Activated CD8-positive, alpha-beta memory T cell treated with anti-CD3 and anti-CD28 coated beads for 48 hours (primary cell): ENCODE data around the gene ALG1L2.
"Not testable (repeated sequence)": the region's sequence is repeated elsewhere in the genome, so short reads cannot be mapped to it uniquely, and the experiment has no call there.

Experiments
- DNase-seq, 3 experiments: peaks; one replicate each; pipeline ENCODE4 v3.0.0-alpha.2; 2020; ENCODE audit warnings: low read depth in 2 of 3, low spot score in 2 of 3

The ALG1L2 gene

DNA sequence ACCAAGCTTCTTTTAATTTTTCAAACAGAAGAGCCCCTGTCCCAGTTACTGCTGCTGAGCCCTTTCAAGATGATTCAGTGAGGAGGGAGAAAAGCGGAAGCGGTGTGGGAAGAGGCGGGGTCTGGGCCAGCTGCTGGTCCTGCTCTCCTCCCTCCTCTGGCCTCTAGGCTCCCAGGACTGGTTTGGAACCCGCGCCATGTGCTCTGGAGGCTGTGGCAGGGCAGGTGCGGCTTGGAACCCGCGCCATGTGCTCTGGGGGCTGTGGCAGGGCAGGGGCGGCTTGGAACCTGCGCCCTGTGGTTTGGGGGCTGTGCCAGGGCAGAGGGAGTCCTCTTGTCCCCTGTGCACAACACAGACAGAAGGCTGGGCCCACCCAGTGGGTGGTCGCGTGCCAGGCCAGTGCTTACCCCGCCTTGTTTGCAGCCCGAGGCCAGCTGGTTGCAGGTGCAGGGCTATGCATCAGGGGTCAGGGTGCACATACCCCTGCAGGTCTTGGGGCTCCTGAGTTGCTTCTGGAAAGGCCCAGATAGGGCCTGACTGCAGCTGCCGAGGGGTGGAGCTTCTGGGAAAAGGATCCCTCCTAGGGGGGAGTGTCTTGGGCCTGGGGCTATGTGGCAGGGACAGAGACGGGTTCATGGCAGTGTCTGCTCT lies 12.2 kb downstream of the ALG1L2 start:
- DNase-seq = no peak

- not testable (repeated sequence) for DNase-seq
Measured at GRCh38 chr3:130094491-130094941, 12.9 kb downstream of the ALG1L2 start.

GRCh38 chr3:130095858-130096257 lies 14.2 kb downstream of the ALG1L2 start:
- not testable (repeated sequence) for DNase-seq

DNA sequence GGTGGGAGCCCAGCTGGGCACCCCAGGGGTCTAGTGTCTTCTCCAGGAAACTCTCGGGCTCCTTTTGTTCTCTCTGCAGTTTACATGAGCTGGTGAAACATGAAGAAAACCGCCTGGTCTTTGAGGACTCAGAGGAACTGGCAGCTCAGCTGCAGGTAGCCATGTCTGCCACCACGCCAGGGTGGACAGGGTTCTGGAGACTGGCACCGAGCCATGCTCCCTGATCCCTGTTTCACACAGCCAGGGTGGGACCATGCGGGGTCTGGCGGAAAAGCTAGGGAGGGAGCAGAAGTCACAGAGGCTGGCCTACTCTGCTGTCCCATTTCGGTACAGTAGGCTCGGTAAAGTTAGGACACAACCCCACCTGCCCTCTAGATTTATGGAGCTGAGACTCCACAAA lies 15.5 kb downstream of the ALG1L2 start:
- not testable (repeated sequence) for DNase-seq

DNA sequence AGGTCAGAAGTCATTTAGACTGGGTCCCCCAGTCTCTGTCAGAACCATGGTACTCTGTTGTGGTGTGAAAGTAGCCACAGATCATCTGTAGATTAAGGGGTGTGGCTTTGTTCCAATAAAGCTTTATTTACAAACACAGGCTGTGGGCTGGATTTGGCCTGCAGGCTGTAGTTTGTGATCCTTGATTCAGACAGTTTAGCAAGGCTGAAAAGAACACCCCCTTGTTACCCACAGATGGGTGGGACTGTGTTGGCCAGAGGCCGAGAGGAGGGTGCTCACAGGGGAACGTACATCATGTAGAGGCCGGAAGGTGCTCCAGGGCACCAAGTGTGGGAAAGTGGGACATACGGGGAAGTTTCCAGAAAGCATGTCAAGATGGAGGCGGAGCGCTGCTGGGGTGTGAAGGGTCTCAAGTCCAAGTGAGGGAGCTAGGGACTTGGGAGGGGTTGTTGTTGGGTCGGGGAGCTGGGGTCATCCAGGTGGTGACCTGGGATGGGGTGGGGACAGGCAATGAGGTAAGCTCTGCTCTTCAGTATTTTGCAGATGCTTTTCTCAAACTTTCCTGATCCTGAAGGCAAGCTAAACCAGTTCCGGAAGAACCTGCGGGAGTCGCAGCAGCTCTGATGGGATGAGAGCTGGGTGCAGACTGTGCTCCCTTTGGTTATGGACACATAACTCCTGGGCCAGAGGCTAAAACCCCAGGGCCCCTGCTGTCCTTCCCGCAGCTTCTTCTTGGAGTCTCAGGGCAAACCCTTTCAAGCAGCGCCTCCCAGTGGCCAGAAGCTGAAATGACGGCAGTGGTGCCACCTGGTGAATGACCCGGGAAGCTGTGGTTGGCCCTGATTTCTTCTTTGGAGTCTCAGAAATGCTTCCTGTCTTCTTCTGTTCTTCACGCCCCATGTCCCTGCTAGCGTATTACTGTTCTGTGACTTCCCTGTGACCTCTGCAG lies 16.3 kb downstream of the ALG1L2 start:
- not testable (repeated sequence) for DNase-seq

DNA sequence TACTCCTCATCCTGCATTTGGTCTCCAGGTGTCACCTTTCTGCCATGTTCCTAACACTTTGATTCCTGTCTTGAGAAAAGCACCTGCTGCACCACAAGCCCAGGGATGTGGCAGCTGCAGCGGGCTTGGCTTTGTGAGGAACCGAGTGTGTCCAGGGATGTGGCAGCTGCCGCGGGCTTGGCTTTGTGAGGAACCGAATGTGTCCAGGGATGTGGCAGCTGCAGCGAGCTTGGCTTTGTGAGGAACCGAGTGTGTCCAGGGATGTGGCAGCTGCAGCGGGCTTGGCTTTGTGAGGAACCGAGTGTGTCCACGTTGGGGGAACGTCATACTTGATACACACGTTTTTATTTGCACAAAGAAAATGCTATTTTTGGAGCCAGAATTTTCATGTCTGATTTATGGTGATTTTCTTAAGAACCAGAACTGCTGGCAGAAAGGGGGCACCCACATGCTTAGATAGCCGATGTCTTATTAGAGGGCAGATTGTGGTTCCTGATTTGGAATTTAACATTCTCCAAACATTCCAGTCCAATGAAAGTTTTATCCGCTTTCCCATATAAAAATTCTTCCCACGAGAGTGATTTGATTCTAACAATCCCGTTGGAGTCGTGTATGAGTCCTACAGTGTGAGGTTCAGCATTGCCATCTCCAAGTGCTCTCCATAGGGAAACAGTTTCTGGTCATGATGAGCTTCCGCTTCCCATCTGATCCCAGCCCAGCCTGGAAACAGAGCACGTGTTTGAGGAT lies 17.2 kb downstream of the ALG1L2 start:
- not testable (repeated sequence) for DNase-seq

- DNase-seq = not testable (repeated sequence)
Measured at GRCh38 chr3:130102545-130102944, 20.9 kb downstream of the ALG1L2 start.

DNA sequence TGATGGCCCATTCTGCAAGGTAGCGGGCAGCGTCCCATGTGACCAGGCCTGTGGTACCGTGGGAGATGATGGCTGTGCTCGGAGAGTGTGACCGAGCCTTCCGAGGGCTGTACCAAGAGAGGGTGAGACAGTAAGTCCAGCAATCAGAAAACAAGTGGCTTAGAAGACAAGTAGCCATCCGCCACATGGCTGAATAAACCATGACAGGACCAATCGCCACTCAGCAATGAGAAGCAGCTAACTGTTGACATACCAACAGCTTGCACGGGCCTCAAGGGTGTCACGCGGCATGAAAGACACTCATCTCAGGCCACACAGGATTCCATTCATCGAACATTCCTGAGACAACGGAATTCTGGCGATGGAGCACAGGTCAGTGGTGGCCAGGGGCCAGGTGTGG lies 22.6 kb downstream of the ALG1L2 start:
- DNase-seq = not testable (repeated sequence)

DNA sequence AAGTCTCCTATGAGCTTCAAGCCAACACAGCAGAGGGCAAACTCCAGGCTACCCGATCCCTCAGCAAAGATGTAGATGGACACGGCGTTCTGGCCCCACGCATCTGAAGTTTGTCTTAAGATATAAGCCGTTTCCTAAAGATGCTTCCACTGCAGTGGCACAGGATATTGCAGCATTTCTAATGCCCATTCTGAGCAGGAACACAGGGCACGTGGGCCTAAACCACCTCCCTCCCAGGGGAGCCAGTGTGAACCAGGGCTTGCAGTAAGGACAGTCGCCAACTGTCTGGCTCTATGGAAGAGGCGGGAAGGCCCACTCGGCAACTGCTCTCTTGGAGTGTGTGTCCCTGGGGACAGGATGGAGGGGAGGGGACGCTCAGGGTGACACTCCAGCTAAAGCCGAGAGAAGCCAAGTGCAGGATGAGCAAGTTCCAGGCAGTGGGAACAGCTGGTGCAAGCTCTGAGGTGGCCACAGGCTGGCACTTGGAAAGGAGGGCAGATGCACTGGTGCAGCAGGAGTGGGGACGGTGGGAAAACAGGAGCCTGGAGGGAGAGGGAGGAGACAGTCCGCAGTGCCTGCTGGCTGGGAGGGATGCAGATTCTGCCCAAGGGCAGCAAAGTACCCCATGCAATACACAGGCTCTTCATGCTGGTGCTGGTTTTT lies 25.8 kb downstream of the ALG1L2 start:
- not testable (repeated sequence) for DNase-seq

DNA sequence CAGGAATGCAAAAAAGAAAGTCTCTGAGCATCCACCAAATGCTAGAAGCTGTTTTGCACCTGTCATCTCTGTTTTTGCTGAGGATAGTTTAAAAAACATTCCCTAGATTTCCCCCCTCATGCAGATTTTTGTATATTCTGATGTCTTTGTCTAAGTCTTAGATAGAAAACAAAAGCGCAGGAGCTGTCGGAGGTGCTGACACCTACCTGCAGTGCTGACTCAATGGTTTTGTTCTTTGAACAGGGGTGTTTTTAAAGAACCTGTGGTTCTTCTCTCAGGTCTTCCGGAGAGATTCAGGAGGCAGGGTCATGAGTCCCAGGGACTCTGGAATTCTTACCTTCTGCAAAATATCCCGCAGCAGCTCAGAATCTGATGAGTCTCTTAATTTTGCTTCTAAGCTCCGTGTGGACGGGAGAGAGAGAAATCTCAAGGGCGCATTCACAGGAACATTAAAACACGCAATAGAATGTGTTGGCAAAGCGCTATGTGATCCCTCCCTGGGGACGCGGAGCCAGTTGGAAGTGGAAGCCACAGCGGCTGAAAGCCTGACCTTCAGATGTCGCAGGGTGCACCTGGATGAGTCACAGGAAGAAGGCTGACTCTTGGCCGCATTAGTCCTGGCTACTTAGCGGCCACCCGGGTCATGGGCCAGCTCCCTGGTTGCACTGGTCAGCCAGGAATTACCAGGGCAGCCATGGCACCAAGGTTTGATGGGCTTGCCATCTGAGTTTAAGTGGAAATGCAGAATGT lies 27.4 kb downstream of the ALG1L2 start:
- DNase-seq = not testable (repeated sequence)

GRCh38 chr3:130110386-130111169 lies 28.9 kb downstream of the ALG1L2 start:
- not testable (repeated sequence) for DNase-seq

DNA sequence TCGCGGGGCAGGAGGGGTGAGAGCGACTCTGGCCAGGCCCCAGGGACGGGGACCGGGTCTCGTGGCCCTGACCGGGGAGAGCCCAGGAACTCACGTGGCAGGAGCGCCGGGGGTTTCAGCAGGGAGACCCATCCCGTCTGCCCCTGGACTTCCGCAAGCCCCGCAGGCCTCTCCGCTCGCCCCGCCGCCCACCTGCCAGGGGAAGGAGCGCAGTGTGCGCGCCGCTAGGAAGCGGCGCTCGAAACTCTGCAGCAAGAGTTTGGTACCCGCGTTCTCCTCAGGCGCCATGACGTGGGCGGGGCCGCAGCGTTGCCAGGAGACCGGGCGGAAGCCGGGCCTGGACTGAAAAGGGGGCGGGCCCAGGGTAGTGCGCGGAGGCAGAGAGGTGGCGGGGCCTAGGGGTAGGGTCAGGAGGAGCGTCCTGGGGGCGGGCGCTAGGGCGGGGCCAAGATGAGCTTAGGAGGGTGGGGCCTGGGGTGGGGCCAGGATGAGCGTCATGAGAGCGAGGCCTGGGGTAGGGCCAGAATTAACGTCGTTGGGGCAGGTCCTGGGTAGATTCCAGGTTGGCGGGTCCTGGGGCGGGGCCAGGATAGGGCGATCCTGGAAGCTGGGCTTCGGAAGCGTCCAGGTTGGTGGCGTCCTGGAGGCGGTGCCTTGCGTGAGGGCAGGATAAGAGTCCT lies 29.7 kb downstream of the ALG1L2 start:
- DNase-seq = peak; percentile 85 to 96 (median 93)

GRCh38 chr3:130111865-130112747 lies 30.5 kb downstream of the ALG1L2 start:
- peak; percentile 89 to 98 (median 90) for DNase-seq

- not testable (repeated sequence) for DNase-seq
Measured at GRCh38 chr3:130112748-130113073, 31.1 kb downstream of the ALG1L2 start.

DNA sequence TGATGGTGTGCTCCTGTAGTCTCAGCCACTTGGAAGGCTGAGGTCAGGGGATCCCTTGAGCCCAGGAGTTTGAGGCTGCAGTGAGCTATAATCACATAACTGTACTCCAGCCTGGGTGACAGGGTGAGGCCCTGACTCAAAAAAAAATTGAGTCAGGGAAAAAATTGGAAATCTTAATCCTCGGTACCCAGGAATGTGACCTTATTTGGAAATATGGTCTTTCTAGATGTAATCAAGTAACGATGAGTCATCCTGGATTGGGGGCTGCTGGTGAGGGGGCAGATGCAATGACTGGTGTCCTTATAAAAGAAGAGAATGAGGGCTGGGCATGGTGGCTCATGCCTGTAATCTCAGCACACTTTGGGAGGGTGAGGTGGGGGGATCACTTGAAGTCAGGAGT lies 33.8 kb downstream of the ALG1L2 start:
- not testable (repeated sequence) for DNase-seq

- no peak for DNase-seq
Measured at GRCh38 chr3:130117933-130118332, 36.3 kb downstream of the ALG1L2 start.

- DNase-seq = not testable (repeated sequence)
Measured at GRCh38 chr3:130119824-130120223, 38.2 kb downstream of the ALG1L2 start.

DNA sequence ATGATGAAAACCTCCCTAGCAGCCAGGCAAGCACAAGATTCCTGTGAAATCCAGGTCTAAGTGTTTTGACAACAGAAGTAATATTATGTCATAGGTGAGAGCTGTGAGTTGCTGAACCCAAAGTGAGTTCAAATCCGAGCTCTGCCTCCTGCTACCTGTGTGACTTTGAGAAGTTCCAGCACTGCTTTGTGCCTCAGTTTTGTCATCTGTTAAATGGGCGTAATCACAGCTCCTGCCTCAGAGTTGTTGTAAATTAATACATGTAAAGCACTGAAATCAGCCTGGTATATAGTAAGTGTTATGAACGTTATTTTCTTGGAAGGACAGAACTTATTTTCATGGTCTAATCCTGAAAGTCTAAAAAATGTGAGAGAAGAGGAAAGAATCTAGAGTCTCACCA lies 38.7 kb downstream of the ALG1L2 start:
- not testable (repeated sequence) for DNase-seq
